Activated naive CD8-positive, alpha-beta T cell treated with anti-CD3 and anti-CD28 coated beads, Interleukin-2, amount 10 ng/mL, durations not matched to agents 7 days and 5 days (primary cell): ENCODE results near the gene DCAKD. TPM values are rescaled to one million over a fixed set of nuclear protein-coding genes. Genes with fewer than 3 reads are reported as not detected.

ENCODE experiments used
- ATAC-seq: fragments of 150-1000 bp; cut with Tn5 transposase; one replicate; pipeline ENCODE4 v1.10.0; 2021; ENCODE audit warnings: low read depth, moderate library complexity
- POLR2A ChIA-PET: fragments of 350-600 bp; sonication (Branson Sonifier 250); formaldehyde crosslinking; loops from one replicate; lab custom pipeline; 2021; ENCODE audit warnings: antibody characterized with exemption; lab: Charles Lee
- DNase-seq: peaks from one replicate; pipeline ENCODE4 v3.0.0; 2021
- H3K27ac Mint-ChIP-seq: one replicate; pipeline ENCODE4 v1.8.0; 2022; ENCODE audit warnings: mild to moderate bottlenecking, mixed read lengths
- H3K27me3 Mint-ChIP-seq: one replicate; pipeline ENCODE4 v1.8.0; 2022; ENCODE audit warnings: mild to moderate bottlenecking, moderate library complexity, mixed read lengths
- H3K36me3 Mint-ChIP-seq: one replicate; pipeline ENCODE4 v1.8.0; 2021; ENCODE audit warnings: mild to moderate bottlenecking, mixed read lengths
- H3K4me1 Mint-ChIP-seq: one replicate; pipeline ENCODE4 v1.8.0; 2021; ENCODE audit warnings: mixed read lengths
- H3K4me3 Mint-ChIP-seq: one replicate; pipeline ENCODE4 v1.8.0; 2022; ENCODE audit warnings: mild to moderate bottlenecking, moderate library complexity, mixed read lengths
- H3K9me3 Mint-ChIP-seq: one replicate; pipeline ENCODE4 v1.8.0; 2021; ENCODE audit warnings: mixed read lengths
- total RNA-seq, 2 experiments: library from RNA; stranded (reverse); gene quantifications; one replicate each; pipeline ENCODE4 v1.2.3, GENCODE V29; 2021

The DCAKD gene
- total RNA-seq, 2 experiments from 2014 or later, result 35.5 TPM

- DNase-seq (peak; percentile 72), ATAC-seq (peak; percentile 69)
- H3K27ac Mint-ChIP-seq, result peak overlapping the region; percentile 70
- peaks cover 17% of the 10 kb centered on the region for H3K4me1 Mint-ChIP-seq
- no peaks in the 10 kb centered on the region for H3K9me3 Mint-ChIP-seq
- H3K36me3 Mint-ChIP-seq, result peaks cover 9% of the 10 kb centered on the region
- peak overlapping the region; percentile 90 for H3K4me3 Mint-ChIP-seq
- peaks cover 36% of the 10 kb centered on the region for H3K27me3 Mint-ChIP-seq
- POLR2A ChIA-PET, result interaction anchor here (1.0 to 2.1 kb wide), 3 partner anchors 99 to 462 kb away, joined by 3 to 5 read pairs (median 3); no protein-coding TSS in a partner anchor
These were observed 32.4 kb downstream of the DCAKD start for GRCh38 chr17:45018848-45019711.

- H3K4me3 Mint-ChIP-seq, result peak overlapping the region; percentile 90
These were observed 33.0 kb downstream of the DCAKD start for GRCh38 chr17:45018514-45018847.

GRCh38 chr17:45016823-45017222 is 34.6 kb downstream of the DCAKD start:
- Mint-ChIP-seq H3K4me3 (no peak overlapping the region), H3K9me3 (no peaks in the 10 kb centered on the region), H3K27ac (no peak overlapping the region), H3K4me1 (peaks cover 17% of the 10 kb centered on the region), H3K36me3 (peaks cover 6% of the 10 kb centered on the region), H3K27me3 (peaks cover 36% of the 10 kb centered on the region)
- no peak for ATAC-seq
- POLR2A ChIA-PET, result no interaction called here
- DNase-seq, result no peak

More at GRCh38 chr17:45018514-45018847, 33.0 kb downstream of the DCAKD start:
- ATAC-seq (no peak), DNase-seq (no peak)
- H3K4me1 Mint-ChIP-seq, result peaks cover 17% of the 10 kb centered on the region
- H3K9me3 Mint-ChIP-seq, result no peaks in the 10 kb centered on the region
- H3K27me3 Mint-ChIP-seq, result peaks cover 36% of the 10 kb centered on the region
- POLR2A ChIA-PET, result no interaction called here
- H3K27ac Mint-ChIP-seq, result no peak overlapping the region
- peaks cover 9% of the 10 kb centered on the region for H3K36me3 Mint-ChIP-seq

- H3K27ac Mint-ChIP-seq, result no peak overlapping the region
- DNase-seq (no peak), ATAC-seq (no peak)
- no peak overlapping the region for H3K4me3 Mint-ChIP-seq
- peaks cover 15% of the 10 kb centered on the region for H3K4me1 Mint-ChIP-seq
- POLR2A ChIA-PET, result no interaction called here
- H3K9me3 Mint-ChIP-seq, result no peaks in the 10 kb centered on the region
- H3K27me3 Mint-ChIP-seq, result peaks cover 33% of the 10 kb centered on the region
- peaks cover 4% of the 10 kb centered on the region for H3K36me3 Mint-ChIP-seq
These were observed 35.2 kb downstream of the DCAKD start for GRCh38 chr17:45016237-45016636.

DNA sequence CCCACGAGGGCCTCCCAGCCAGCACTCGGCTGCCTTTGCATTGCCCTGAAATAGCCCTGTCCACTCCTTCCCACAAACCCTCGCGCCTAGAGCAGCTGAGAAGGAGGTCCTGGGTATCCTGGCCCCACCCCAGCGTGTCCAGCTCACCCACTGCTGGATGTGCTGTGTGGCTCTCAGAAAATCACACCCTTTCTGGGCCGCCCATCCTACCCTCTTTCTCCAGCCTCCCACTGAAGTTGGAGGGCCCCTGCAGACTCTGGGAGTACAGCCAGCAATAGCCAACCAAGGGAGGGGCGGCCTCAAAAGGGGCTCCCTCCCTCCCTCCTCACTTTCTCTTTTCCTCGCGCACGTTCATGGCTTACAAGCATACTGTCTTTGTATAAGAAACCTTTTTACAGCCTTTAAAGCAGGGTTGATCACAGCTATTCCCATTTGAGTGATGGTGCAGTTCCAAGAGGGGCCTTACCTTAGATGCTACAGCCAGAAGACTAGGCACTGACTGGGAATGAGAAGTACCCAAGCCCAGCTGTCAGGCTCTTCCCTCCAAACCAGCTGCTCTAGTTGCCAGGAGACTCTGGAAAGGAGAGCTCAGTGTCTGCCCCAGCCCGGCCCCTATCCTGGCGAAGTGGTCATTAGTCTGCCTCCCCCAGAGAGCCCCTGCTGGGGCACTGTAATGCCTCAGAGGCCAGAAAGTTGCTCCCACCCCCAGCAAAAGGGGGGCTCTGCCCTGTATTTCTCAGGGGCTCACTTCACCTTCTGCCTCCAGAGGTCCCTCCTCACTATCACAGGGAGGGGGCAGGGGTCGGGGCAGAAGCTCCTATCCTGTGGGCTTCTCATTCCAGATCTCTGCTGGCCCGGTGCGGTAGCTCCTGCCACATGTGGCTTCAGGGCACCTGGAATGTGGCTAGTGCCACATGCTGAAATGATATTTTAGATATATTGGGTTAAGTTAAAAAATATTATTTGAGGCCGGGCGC is 38.1 kb downstream of the DCAKD start:
- H3K36me3 Mint-ChIP-seq, result no peaks in the 10 kb centered on the region
- ATAC-seq, result no peak
- POLR2A ChIA-PET, result no interaction called here
- peaks cover 2% of the 10 kb centered on the region for H3K4me1 Mint-ChIP-seq
- no peak for DNase-seq
- no peak overlapping the region for H3K27ac Mint-ChIP-seq
- H3K4me3 Mint-ChIP-seq, result no peak overlapping the region
- H3K9me3 Mint-ChIP-seq, result no peaks in the 10 kb centered on the region
- H3K27me3 Mint-ChIP-seq, result peaks cover 10% of the 10 kb centered on the region

DNA sequence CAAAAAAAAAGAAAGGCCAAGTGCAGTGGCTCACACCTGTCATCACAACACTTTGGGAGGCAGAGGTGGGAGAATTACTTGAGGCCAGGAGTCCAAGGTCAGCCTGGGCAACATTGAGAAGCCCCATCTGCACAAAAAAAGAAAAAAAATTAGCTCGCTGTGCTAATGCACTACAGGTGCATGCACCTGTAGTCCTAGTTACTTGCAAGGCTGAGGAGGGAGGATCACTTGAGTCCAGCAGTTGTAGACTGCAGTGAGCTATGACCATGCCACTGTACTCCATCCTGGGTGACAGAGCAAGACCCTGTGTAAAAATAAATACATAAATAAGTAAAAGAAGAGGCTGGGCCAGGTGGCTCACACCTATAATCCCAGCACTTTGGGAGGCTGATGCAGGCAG is 39.7 kb downstream of the DCAKD start:
- POLR2A ChIA-PET, result no interaction called here

GRCh38 chr17:45009676-45010467 is 41.6 kb downstream of the DCAKD start:
- Mint-ChIP-seq H3K4me3 (no peak overlapping the region), H3K27ac (no peak overlapping the region), H3K4me1 (peaks cover 3% of the 10 kb centered on the region), H3K9me3 (no peaks in the 10 kb centered on the region), H3K27me3 (peaks cover 4% of the 10 kb centered on the region), H3K36me3 (no peaks in the 10 kb centered on the region)
- POLR2A ChIA-PET, result interaction anchor here (0.6 kb wide), 1 partner anchor 184 kb away, joined by 5 read pairs; no protein-coding TSS in a partner anchor
- no peak for ATAC-seq
- no peak for DNase-seq

More for the DNA sequence above, 39.7 kb downstream of the DCAKD start:
- no peak overlapping the region for H3K27ac Mint-ChIP-seq
- H3K4me1 Mint-ChIP-seq, result peaks cover 3% of the 10 kb centered on the region
- H3K27me3 Mint-ChIP-seq, result peaks cover 8% of the 10 kb centered on the region
- no peaks in the 10 kb centered on the region for H3K36me3 Mint-ChIP-seq
- ATAC-seq (no peak), DNase-seq (no peak)
- H3K9me3 Mint-ChIP-seq, result no peaks in the 10 kb centered on the region
- no peak overlapping the region for H3K4me3 Mint-ChIP-seq

- Mint-ChIP-seq H3K4me1 (peaks cover 3% of the 10 kb centered on the region), H3K27me3 (peaks cover 4% of the 10 kb centered on the region), H3K4me3 (no peak overlapping the region), H3K27ac (peak overlapping the region; percentile 52), H3K36me3 (no peaks in the 10 kb centered on the region), H3K9me3 (no peaks in the 10 kb centered on the region)
- DNase-seq (no peak), ATAC-seq (no peak)
- POLR2A ChIA-PET, result no interaction called here
These were observed 43.2 kb downstream of the DCAKD start for GRCh38 chr17:45008216-45008615.

DNA sequence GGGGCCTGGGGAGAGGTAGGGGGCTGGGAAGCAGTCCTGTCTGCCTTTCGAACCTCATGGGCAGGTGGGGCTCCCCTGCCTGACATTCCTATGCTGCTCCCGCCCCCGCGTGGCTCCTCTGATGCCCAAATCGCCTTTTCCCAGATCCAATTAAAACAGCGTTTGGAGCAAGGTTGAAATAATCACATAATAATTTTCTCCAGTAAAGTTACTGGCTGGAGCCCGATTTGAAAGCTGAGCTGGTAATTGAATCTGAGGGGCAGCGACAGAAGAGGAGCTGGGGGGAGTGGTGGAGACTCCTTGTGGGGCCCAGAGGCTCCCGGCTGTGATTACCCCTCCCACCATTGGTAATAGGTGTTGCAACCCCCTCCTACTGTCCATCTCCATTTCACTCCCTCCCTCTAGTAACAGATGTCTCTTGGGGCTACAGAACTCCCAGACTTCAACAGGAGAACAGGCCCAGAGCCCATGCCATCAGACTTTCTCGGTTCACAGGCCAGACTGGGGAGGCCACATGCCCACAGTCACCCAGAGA is 44.4 kb downstream of the DCAKD start:
- Mint-ChIP-seq H3K36me3 (no peaks in the 10 kb centered on the region), H3K27ac (no peak overlapping the region), H3K4me1 (peaks cover 3% of the 10 kb centered on the region), H3K4me3 (no peak overlapping the region), H3K27me3 (peaks cover 4% of the 10 kb centered on the region), H3K9me3 (no peaks in the 10 kb centered on the region)
- ATAC-seq (no peak), DNase-seq (no peak)
- POLR2A ChIA-PET, result no interaction called here

- Mint-ChIP-seq H3K4me1 (peaks cover 3% of the 10 kb centered on the region), H3K9me3 (no peaks in the 10 kb centered on the region), H3K36me3 (no peaks in the 10 kb centered on the region), H3K4me3 (no peak overlapping the region), H3K27ac (no peak overlapping the region), H3K27me3 (peaks cover 4% of the 10 kb centered on the region)
- POLR2A ChIA-PET, result no interaction called here
- ATAC-seq, result no peak
- no peak for DNase-seq
These were observed 45.7 kb downstream of the DCAKD start for GRCh38 chr17:45005700-45006099.

DNA sequence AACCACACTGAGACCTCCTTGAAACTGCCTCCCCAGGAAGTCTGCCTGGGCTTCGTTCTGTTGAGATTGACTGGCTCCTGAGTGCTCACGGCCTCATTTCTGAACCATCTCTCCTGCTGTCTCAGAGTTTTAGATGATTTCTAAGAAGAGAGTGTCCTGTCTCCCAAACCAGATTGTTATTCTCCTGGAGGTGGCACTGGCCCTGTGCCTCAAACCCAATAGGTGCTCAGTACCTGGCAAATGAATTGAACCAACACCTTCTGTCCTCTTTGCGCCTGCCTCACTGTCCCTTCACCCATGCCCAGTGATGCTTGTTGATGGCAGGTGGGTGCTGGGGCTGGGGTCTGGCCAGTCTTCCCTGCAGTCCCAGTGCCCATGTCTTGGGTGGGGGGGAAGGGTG is 47.0 kb downstream of the DCAKD start:
- no peaks in the 10 kb centered on the region for H3K36me3 Mint-ChIP-seq
- POLR2A ChIA-PET, result no interaction called here
- DNase-seq, result no peak
- peaks cover 4% of the 10 kb centered on the region for H3K27me3 Mint-ChIP-seq
- no peaks in the 10 kb centered on the region for H3K9me3 Mint-ChIP-seq
- no peak overlapping the region for H3K4me3 Mint-ChIP-seq
- H3K4me1 Mint-ChIP-seq, result peaks cover 3% of the 10 kb centered on the region
- ATAC-seq, result no peak
- no peak overlapping the region for H3K27ac Mint-ChIP-seq

DNA sequence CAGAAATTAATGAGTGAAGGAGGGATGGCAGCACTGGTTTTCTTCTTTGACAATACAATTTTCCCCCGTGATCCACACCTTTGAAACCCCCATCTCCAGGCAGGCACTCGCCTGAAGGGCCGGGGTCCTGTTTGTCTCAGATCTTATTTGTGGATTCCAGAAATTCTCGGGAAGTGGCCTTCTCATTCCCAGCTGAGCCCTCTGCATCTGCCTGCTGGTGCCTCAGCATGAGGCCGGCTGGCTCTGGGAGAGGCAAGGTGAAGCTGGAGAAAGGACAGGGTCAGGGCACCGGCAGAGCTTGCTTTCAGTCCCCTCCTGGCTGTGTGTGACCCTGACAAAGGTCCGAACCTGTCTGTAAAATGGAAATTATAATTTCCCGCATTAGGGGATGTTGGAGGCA is 47.6 kb downstream of the DCAKD start:
- ATAC-seq (no peak), DNase-seq (no peak)
- Mint-ChIP-seq H3K4me3 (no peak overlapping the region), H3K36me3 (no peaks in the 10 kb centered on the region), H3K4me1 (peaks cover 3% of the 10 kb centered on the region), H3K27me3 (peaks cover 8% of the 10 kb centered on the region), H3K27ac (no peak overlapping the region), H3K9me3 (no peaks in the 10 kb centered on the region)
- POLR2A ChIA-PET, result no interaction called here
